Subcutaneous abdominal adipose tissue (tissue), 5 donors: ENCODE data around the gene USP54.
"Not testable (repeated sequence)": the region's sequence is repeated elsewhere in the genome, so short reads cannot be mapped to it uniquely, and the experiment has no call there.

Source experiments
- H3K27ac ChIP-seq: one replicate; pipeline ENCODE4 v1.7.0; 2013; ENCODE audit warnings: low read depth, mild to moderate bottlenecking, inconsistent platforms, low read length, moderate library complexity
- H3K27me3 ChIP-seq, 5 donors: one replicate each; pipeline ENCODE4 v1.7.0; 2013; ENCODE audit warnings: low read length in 5 of 5, inconsistent platforms in 1 of 5; ENCODE audit not compliant: control insufficient read depth in 5 of 5, insufficient read depth in 4 of 5
- H3K36me3 ChIP-seq, 5 donors: one replicate each; pipeline ENCODE4 v1.7.0; 2013; ENCODE audit warnings: low read length in 5 of 5; ENCODE audit not compliant: control insufficient read depth in 5 of 5, insufficient read depth in 5 of 5
- H3K4me1 ChIP-seq, 5 donors: one replicate each; pipeline ENCODE4 v1.7.0; 2013; ENCODE audit warnings: low read length in 5 of 5, mild to moderate bottlenecking in 3 of 5, moderate library complexity in 1 of 5; ENCODE audit not compliant: control insufficient read depth in 5 of 5, insufficient read depth in 5 of 5
- H3K4me3 ChIP-seq, 5 donors: one replicate each; pipeline ENCODE4 v1.7.0; 2013; ENCODE audit warnings: low read length in 5 of 5, low read depth in 1 of 5
- H3K9ac ChIP-seq, 5 donors: one replicate each; pipeline ENCODE4 v1.7.0; 2013; ENCODE audit warnings: low read length in 5 of 5, mild to moderate bottlenecking in 4 of 5, moderate library complexity in 3 of 5
- H3K9me3 ChIP-seq, 5 donors: one replicate each; pipeline ENCODE4 v1.7.0; 2013; ENCODE audit warnings: low read length in 5 of 5; ENCODE audit not compliant: control insufficient read depth in 5 of 5
- donor health status: healthy.
- donor health status: healthy.
- donor health status: healthy.
- donor health status: healthy.
- donor health status: healthy.

USP54 gene

DNA sequence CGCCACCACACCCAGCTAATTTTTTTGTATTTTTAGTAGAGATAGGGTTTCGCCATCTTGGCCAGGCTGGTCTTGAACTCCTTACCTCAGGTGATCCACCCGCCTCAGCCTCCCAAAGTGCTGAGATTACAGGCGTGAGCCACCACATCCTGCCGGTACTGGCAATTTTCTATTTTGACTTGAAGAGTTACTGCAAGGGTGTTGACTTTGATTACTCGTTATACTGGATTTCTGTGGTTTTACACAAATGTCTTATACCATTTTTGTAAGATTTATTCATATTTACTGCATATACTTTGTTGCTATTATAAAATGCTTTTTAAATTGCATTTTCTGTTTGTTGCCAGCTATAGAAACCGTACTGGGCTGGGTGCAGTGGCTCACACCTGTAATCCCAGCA lies 24.1 kb downstream of the USP54 start:
- not testable (repeated sequence) for H3K9ac ChIP-seq, H3K4me3 ChIP-seq, H3K36me3 ChIP-seq, H3K9me3 ChIP-seq, H3K4me1 ChIP-seq, H3K27me3 ChIP-seq, H3K27ac ChIP-seq

DNA sequence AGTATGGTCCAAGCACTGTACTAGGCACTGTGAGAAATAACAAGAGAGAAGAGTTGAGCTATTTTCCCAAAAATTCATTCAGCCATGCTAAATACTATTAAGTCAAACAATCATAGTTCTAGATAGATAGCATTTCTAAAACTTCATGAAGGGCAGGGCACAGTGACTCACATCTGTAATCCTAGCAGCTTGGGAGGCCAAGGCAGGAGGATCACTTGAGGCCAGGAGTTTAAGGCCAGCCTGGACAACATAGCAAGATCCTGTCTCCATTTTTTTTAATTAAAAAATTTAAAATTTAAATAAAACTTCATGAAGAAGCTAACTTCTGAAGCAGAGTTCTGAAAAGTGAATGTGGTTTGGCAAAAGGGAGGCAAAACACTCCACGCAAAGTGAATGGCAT lies 29.9 kb downstream of the USP54 start:
- Histone ChIP-seq H3K27me3 (no peaks in the 10 kb centered on the region), H3K4me3 (no peak overlapping the region), H3K9me3 (no peaks in the 10 kb centered on the region), H3K9ac (no peak overlapping the region), H3K27ac (no peak overlapping the region), H3K36me3 (no peaks in the 10 kb centered on the region), H3K4me1 (no peaks in the 10 kb centered on the region)

DNA sequence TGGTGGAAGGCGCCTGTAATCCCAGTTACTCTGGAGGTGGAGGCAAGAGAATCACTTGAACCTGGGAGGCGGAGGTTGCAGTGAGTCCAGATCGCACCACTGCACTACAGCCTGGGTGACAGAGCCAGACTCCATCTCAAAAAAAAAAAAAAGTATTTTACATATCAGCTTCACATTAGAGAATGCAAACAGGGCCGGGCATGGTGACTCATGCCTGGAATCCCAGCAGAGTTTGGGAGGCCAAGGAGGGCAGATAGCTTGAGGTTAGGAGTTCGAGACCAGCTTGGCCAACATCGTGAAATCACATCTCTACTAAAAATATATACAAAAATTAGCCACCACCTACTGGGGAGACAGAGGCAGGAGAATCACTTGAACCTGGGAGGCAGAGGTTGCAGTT lies 31.6 kb downstream of the USP54 start:
- peaks cover 0 to 5% (median 0%) of the 10 kb centered on the region in 5 donors for H3K4me1 ChIP-seq
- no peak overlapping the region for H3K27ac ChIP-seq
- no peaks in the 10 kb centered on the region for H3K36me3 ChIP-seq
- H3K27me3 ChIP-seq = no peaks in the 10 kb centered on the region
- no peak overlapping the region for H3K9ac ChIP-seq
- no peak overlapping the region for H3K4me3 ChIP-seq
- H3K9me3 ChIP-seq = no peaks in the 10 kb centered on the region

DNA sequence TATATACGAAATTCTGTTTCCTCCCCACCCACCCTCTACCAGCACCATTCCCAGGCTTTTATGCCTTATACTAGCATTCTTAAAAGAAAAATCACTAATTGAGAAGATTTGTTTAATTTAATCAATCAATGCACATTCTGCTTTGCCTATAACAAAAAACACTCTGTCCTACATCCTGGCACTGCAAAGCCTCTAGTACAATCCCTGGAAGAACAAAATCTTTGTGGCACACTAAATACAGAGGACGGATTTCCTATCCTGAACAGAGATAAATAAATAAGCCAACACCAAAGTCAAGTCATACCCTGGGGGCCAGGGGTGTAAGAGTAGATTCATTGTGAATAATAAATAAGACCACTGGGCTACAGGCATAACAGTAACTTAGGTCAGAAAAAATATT lies 34.3 kb downstream of the USP54 start:
- Histone ChIP-seq H3K27me3 (no peaks in the 10 kb centered on the region), H3K4me1 (peaks cover 0 to 5% (median 0%) of the 10 kb centered on the region in 5 donors), H3K4me3 (no peak overlapping the region), H3K9me3 (no peaks in the 10 kb centered on the region), H3K9ac (no peak overlapping the region), H3K27ac (no peak overlapping the region), H3K36me3 (no peaks in the 10 kb centered on the region)

DNA sequence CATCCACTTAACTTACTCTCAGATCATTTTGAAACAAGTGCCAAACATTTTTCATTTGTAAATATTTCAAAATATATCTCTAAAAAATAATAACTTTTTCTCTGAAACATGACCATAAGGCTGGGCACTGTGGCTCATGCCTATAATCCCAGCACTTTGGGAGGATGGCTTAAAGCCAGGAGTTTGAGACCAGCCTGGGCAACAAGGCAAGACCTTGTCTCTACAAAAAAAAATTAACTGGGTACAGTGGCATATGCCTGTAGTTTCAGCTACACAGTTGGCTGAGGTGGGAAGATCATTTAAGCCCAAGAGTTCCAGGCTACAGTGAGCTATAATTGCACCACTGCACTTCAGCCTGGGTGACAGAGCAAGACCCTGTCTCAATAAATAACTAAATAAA lies 36.4 kb downstream of the USP54 start:
- H3K4me3 ChIP-seq = no peak overlapping the region
- no peaks in the 10 kb centered on the region for H3K36me3 ChIP-seq
- H3K27ac ChIP-seq = no peak overlapping the region
- no peaks in the 10 kb centered on the region for H3K27me3 ChIP-seq
- H3K9ac ChIP-seq = no peak overlapping the region
- no peaks in the 10 kb centered on the region for H3K9me3 ChIP-seq
- H3K4me1 ChIP-seq = peaks cover 0 to 5% (median 0%) of the 10 kb centered on the region in 5 donors

DNA sequence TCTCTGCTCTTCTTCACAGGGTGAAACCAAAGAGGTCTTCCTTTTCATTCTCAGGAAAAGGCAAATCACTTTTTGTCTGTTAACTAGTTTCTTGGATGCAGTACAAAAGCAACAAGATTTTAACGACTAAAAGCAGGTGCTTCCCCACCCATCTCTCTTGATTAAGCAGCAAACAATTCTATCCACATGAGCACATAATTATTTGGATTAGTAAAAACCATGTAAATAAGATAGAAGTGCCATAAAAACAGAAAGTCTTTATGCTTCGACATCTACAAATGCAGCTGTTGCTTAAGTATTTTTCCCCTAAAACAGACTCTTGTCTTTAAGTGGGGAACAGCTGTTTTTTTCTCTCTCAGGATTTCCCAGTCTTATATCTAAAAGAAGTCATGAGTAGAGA lies 37.4 kb downstream of the USP54 start:
- no peak overlapping the region for H3K27ac ChIP-seq
- peaks cover 0 to 5% (median 0%) of the 10 kb centered on the region in 5 donors for H3K4me1 ChIP-seq
- H3K36me3 ChIP-seq = no peaks in the 10 kb centered on the region
- no peak overlapping the region for H3K9ac ChIP-seq
- H3K4me3 ChIP-seq = no peak overlapping the region
- H3K27me3 ChIP-seq = no peaks in the 10 kb centered on the region
- no peaks in the 10 kb centered on the region for H3K9me3 ChIP-seq

DNA sequence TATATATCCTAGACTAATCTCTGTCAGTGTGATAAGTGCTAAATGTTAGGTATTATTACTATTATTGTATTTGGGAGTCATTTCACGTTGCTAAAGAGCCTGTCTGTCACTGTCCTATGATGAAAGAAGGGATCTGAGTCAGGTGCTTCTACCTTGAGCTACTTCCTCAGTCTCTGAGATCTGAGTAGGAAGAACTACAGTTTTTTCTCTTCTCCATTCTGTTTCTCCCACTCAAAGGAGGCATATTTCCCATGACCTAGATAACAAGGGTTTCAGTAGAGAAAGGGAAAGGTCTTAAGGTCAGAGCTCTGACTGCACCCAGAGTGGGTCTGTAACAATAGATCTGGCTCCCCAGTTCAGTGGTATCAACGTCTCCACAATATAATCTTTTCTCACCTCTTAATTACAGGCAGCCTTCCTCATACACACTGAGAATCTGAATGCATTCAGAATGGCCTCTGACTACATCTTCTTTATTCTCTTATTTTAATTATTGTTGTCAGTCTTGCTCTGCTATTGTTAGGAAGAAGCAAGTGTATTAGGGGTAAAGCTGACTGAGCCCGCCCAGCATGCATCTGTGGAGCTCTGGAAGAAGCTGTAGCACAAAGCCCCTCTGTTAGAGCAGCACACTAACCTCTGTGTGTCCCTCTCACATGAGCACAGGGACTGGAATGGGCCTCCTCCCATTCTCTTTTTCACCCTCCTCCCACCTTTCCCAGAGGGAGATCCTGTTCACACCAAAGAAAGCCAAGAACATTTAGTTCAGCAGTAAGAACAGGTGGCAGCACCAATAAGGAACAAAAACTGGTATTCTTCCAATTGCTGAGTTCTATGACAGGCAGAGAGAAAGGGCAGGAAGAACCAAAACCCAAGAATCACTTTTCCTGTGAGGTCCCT lies 38.1 kb downstream of the USP54 start:
- H3K27me3 ChIP-seq = no peaks in the 10 kb centered on the region
- H3K9ac ChIP-seq = no peak overlapping the region
- no peaks in the 10 kb centered on the region for H3K36me3 ChIP-seq
- no peak overlapping the region for H3K27ac ChIP-seq
- H3K4me1 ChIP-seq = peaks cover 0 to 5% (median 0%) of the 10 kb centered on the region in 5 donors
- H3K4me3 ChIP-seq = no peak overlapping the region
- no peaks in the 10 kb centered on the region for H3K9me3 ChIP-seq

DNA sequence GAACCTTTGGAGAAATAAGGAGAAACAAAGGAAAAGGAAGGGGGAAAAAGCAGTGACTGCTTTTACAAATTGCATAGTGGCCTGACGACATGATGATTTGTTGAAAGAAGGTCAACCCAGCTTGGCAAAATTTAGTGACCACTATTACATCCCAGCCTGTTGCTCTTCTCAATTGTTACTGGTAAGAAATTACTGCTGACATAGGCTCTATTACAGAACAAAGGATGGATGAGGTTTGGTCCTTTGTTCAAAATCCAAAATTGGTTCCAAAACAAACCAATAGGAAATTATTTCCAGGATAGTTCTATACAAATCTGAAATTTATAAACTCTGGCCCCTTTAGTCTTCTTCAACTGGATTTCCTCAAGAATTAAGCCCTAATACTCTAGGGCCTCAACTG lies 39.6 kb downstream of the USP54 start:
- H3K9ac ChIP-seq = no peak overlapping the region
- H3K4me1 ChIP-seq = peaks cover 0 to 5% (median 0%) of the 10 kb centered on the region in 5 donors
- H3K9me3 ChIP-seq = no peaks in the 10 kb centered on the region
- H3K27me3 ChIP-seq = no peaks in the 10 kb centered on the region
- H3K36me3 ChIP-seq = no peaks in the 10 kb centered on the region
- no peak overlapping the region for H3K27ac ChIP-seq
- no peak overlapping the region for H3K4me3 ChIP-seq

DNA sequence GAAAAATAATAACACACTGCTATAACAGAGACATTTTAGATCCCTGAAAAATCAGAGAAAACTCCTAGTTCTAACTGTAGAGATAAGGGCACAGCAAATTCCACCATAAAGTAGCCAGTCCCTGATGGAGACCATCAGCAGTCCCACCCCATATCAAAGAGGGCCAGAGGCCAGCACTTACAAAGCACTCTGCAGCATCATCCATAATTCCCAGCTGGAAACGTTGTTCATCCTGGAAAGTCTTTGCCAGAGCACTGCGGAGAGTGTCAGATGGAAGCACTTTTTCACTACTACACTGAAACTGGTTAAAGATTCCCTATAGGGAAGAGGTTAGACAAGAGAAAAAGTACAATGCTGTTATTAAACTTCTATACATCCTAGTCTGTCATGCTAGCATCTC lies 45.8 kb downstream of the USP54 start:
- no peak overlapping the region for H3K27ac ChIP-seq

DNA sequence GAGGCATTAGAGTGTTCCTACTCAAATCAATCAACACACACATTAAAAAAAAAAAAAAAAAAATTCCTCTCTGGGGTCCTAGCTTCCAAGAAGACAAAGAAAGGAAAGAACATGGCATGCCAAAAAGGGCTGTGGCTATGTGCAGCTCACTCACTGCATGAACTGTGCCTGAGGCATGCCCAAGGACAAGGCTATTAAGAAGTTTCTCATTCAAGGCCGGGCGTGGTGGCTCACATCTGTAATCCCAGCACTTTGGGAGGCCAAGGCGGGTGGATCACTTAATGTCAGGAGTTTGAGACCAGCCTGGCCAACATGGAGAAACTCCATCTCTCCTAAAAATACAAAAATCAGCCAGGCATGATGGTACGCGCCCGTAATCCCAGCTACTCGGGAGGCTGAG lies 53.4 kb downstream of the USP54 start:
- H3K27ac ChIP-seq = no peak overlapping the region
- peaks cover 3 to 19% (median 6%) of the 10 kb centered on the region in 5 donors for H3K36me3 ChIP-seq
- H3K9me3 ChIP-seq = no peaks in the 10 kb centered on the region
- no peak overlapping the region for H3K9ac ChIP-seq
- no peaks in the 10 kb centered on the region for H3K4me1 ChIP-seq
- no peak overlapping the region for H3K4me3 ChIP-seq
- H3K27me3 ChIP-seq = no peaks in the 10 kb centered on the region

More for the DNA sequence above, 45.8 kb downstream of the USP54 start:
- no peaks in the 10 kb centered on the region for H3K4me1 ChIP-seq
- H3K9ac ChIP-seq = no peak overlapping the region
- no peak overlapping the region for H3K4me3 ChIP-seq
- H3K9me3 ChIP-seq = no peaks in the 10 kb centered on the region
- H3K27me3 ChIP-seq = no peaks in the 10 kb centered on the region
- H3K36me3 ChIP-seq = peaks cover 0 to 15% (median 3%) of the 10 kb centered on the region in 5 donors
